Ovary (tissue), 3 donors: ENCODE data around the gene ITPK1.

ENCODE experiments used
- POLR2A ChIP-seq: fragments of 450-650 bp; IDR thresholded peaks from one replicate; pipeline ENCODE4 v1.6.1; 2017; ENCODE audit warnings: antibody characterized with exemption, mild to moderate bottlenecking, moderate library complexity
- TF ChIP-seq, protein P1 (sequence below), 3 donors: fragments of 450-650 bp in 2 of 3; fragments of 200-600 bp in 1 of 3; IDR thresholded peaks; one replicate each; pipeline versions ENCODE4 v1.5.1 to v1.8.0; 2016 to 2022; ENCODE audit warnings: antibody characterized with exemption in 3 of 3, mild to moderate bottlenecking in 1 of 3
- donor health status: DM: no; HTN: no; CAD: no.

DNA sequence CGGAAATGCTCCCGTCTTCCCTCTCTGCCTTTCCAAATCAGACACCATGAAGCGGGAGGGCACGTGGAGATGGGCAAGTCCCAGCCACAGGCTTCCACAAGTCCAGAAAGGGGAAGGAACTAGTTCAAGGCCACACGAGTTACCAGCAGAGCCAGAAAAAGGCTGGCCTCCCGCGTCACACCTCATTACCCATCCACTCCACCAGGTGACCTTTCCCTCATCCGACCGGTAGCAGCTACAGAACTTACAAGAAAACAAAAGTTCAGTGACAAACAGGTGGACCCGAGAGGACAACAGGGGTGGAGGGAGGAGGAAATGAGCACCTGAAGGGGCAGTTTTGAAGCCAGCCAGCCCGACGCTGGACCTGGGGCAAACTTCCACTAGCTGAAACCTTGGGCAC, 145.9 kb downstream of the ITPK1 start:
- TF ChIP-seq, protein P1, sequence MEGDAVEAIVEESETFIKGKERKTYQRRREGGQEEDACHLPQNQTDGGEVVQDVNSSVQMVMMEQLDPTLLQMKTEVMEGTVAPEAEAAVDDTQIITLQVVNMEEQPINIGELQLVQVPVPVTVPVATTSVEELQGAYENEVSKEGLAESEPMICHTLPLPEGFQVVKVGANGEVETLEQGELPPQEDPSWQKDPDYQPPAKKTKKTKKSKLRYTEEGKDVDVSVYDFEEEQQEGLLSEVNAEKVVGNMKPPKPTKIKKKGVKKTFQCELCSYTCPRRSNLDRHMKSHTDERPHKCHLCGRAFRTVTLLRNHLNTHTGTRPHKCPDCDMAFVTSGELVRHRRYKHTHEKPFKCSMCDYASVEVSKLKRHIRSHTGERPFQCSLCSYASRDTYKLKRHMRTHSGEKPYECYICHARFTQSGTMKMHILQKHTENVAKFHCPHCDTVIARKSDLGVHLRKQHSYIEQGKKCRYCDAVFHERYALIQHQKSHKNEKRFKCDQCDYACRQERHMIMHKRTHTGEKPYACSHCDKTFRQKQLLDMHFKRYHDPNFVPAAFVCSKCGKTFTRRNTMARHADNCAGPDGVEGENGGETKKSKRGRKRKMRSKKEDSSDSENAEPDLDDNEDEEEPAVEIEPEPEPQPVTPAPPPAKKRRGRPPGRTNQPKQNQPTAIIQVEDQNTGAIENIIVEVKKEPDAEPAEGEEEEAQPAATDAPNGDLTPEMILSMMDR (IDR thresholded peaks at IDR 0.05), result no peak
- TF ChIP-seq POLR2A, result no peak
